ENCODE data around the gene ANKIB1. TPM values are rescaled to one million over a fixed set of nuclear protein-coding genes. Genes with fewer than 3 reads are reported as not detected.

The ANKIB1 gene
- total RNA-seq, 4 donors from 2014 or later: 11.5 to 24.2 (median 12.5) TPM

- Histone ChIP-seq H3K27ac (no peak overlapping the region), H3K9me3 (no peaks in the 10 kb centered on the region), H3K27me3 (no peaks in the 10 kb centered on the region), H3K4me3 (no peak overlapping the region), H3K4me1 (peaks cover 22 to 30% of the 10 kb centered on the region in 2 donors), H3K36me3 (peaks cover 0 to 5% of the 10 kb centered on the region in 2 donors)
- in situ Hi-C loops (cut with MboI; ENCODE audit: low sequenced_read_pairs in 4 of 4) (no loop called here), intact Hi-C loops (cut with DNase I; ENCODE audit: low total_unique reads) (no loop called here)
- TF ChIP-seq POLR2A (IDR thresholded peaks at IDR 0.05) (no peak), CTCF (IDR thresholded peaks at IDR 0.05 in 4 of 5, conservative IDR thresholded peaks at IDR 0.05 in 1 of 5) (no peak)
- DNase-seq (no peak), ATAC-seq (no peak)
Observed at GRCh38 chr7:92297736-92298135, 52.0 kb downstream of the ANKIB1 start.

GRCh38 chr7:92303761-92304160 is 58.0 kb downstream of the ANKIB1 start:
- no peak overlapping the region for H3K27ac ChIP-seq
- no peak for TF ChIP-seq POLR2A (IDR thresholded peaks at IDR 0.05)
- no peak for TF ChIP-seq CTCF (IDR thresholded peaks at IDR 0.05 in 4 of 5, conservative IDR thresholded peaks at IDR 0.05 in 1 of 5)
- H3K4me1 ChIP-seq: no peaks in the 10 kb centered on the region
- intact Hi-C loops (cut with DNase I; ENCODE audit: low total_unique reads): no loop called here
- H3K27me3 ChIP-seq: no peaks in the 10 kb centered on the region
- no peak overlapping the region for H3K4me3 ChIP-seq
- in situ Hi-C loops (cut with MboI; ENCODE audit: low sequenced_read_pairs in 4 of 4): no loop called here
- DNase-seq: no peak
- ATAC-seq: no peak
- no peaks in the 10 kb centered on the region for H3K36me3 ChIP-seq
- no peaks in the 10 kb centered on the region for H3K9me3 ChIP-seq

- Histone ChIP-seq H3K4me3 (no peak overlapping the region), H3K27ac (no peak overlapping the region), H3K27me3 (no peaks in the 10 kb centered on the region), H3K4me1 (no peaks in the 10 kb centered on the region), H3K36me3 (no peaks in the 10 kb centered on the region), H3K9me3 (no peaks in the 10 kb centered on the region)
- no peak for DNase-seq
- in situ Hi-C loops (cut with MboI; ENCODE audit: low sequenced_read_pairs in 4 of 4): no loop called here
- TF ChIP-seq POLR2A (IDR thresholded peaks at IDR 0.05): no peak
- TF ChIP-seq CTCF (IDR thresholded peaks at IDR 0.05 in 4 of 5, conservative IDR thresholded peaks at IDR 0.05 in 1 of 5): no peak
- no peak for ATAC-seq
- intact Hi-C loops (cut with DNase I; ENCODE audit: low total_unique reads): no loop called here
Observed at GRCh38 chr7:92304406-92304893, 58.7 kb downstream of the ANKIB1 start.

GRCh38 chr7:92306153-92306552 is 60.4 kb downstream of the ANKIB1 start:
- no peak for DNase-seq
- H3K27ac ChIP-seq: no peak overlapping the region
- TF ChIP-seq CTCF (IDR thresholded peaks at IDR 0.05 in 4 of 5, conservative IDR thresholded peaks at IDR 0.05 in 1 of 5) (no peak), POLR2A (IDR thresholded peaks at IDR 0.05) (no peak)
- intact Hi-C loops (cut with DNase I; ENCODE audit: low total_unique reads): no loop called here
- no peaks in the 10 kb centered on the region for H3K4me1 ChIP-seq
- no peaks in the 10 kb centered on the region for H3K27me3 ChIP-seq
- in situ Hi-C loops (cut with MboI; ENCODE audit: low sequenced_read_pairs in 4 of 4): no loop called here
- no peak for ATAC-seq
- H3K36me3 ChIP-seq: no peaks in the 10 kb centered on the region
- no peak overlapping the region for H3K4me3 ChIP-seq
- no peaks in the 10 kb centered on the region for H3K9me3 ChIP-seq

GRCh38 chr7:92313055-92313454 is 67.3 kb downstream of the ANKIB1 start:
- TF ChIP-seq POLR2A (IDR thresholded peaks at IDR 0.05): no peak
- TF ChIP-seq CTCF (IDR thresholded peaks at IDR 0.05 in 4 of 5, conservative IDR thresholded peaks at IDR 0.05 in 1 of 5): no peak
- H3K27ac ChIP-seq: no peak overlapping the region
- ATAC-seq (no peak), DNase-seq (no peak)
- no peaks in the 10 kb centered on the region for H3K27me3 ChIP-seq
- no peaks in the 10 kb centered on the region for H3K9me3 ChIP-seq
- H3K4me1 ChIP-seq: no peaks in the 10 kb centered on the region
- no peak overlapping the region for H3K4me3 ChIP-seq
- H3K36me3 ChIP-seq: no peaks in the 10 kb centered on the region
- in situ Hi-C loops (cut with MboI; ENCODE audit: low sequenced_read_pairs in 4 of 4) (no loop called here), intact Hi-C loops (cut with DNase I; ENCODE audit: low total_unique reads) (no loop called here)
